ENCODE measurements around the gene TNFAIP8L1.

DNA sequence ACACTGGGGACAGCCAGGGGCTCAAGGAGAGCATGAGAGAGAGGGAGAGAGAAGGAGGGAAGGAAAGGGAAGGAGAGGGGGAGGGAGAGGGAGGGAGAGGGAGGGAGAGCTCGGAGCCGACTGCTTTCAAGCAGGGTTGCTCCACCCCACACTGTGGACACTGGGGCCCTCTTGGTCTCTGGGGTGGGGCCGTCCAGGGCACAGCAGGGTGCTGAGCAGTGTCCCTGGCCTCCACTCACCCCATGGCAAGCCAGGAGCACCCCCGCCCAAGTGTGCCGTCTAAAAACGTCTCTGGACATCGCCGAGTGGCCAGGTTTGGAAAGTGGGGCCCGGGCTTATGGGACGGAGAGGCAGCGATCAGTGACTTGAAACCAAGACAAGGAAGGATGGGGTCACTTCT, 63.4 kb downstream of the TNFAIP8L1 start:
- no peak for TF ChIP-seq PAX5 (IDR thresholded peaks at IDR 0.05; ENCODE audit: insufficient read depth, low read length, severe bottlenecking)
- no peak for TF ChIP-seq POLR2AphosphoS5 (IDR thresholded peaks at IDR 0.05; ENCODE audit: low read depth, low read length)
- no peak for TF ChIP-seq POLR2A (IDR thresholded peaks at IDR 0.05; ENCODE audit: low read depth, low read length)
